Esophagus squamous epithelium (tissue), 5 donors: ENCODE results near the gene ZNFX1. TPM values are rescaled to one million over a fixed set of nuclear protein-coding genes. Genes with fewer than 3 reads are reported as not detected.

Experiments
- DNase-seq: peaks from one replicate; lab custom pipeline; 2025; lab: John Stamatoyannopoulos, UW
- H3K27ac ChIP-seq, 4 donors: fragments of 200-600 bp; sonication (generic); one replicate each; pipeline ENCODE4 v1.5.1; 2016 to 2019; ENCODE audit warnings: mild to moderate bottlenecking in 1 of 4
- H3K27me3 ChIP-seq, 4 donors: fragments of 200-600 bp; sonication (generic); 1 replicate in 3 of 4; 2 replicates in 1 of 4; pipeline versions ENCODE4 v1.5.1 to v1.6.0; 2017 to 2021; ENCODE audit warnings: antibody characterized with exemption in 1 of 4
- H3K36me3 ChIP-seq, 3 donors: fragments of 200-600 bp; sonication (generic); one replicate each; pipeline ENCODE4 v1.5.1; 2016 to 2019
- H3K4me1 ChIP-seq, 3 donors: fragments of 200-600 bp; sonication (generic); one replicate each; pipeline ENCODE4 v1.5.1; 2017 to 2019
- H3K4me3 ChIP-seq, 4 donors: fragments of 200-600 bp; sonication (generic); 1 replicate in 3 of 4; 2 replicates in 1 of 4; pipeline ENCODE4 v1.5.1; 2016 to 2019; ENCODE audit warnings: mild to moderate bottlenecking in 2 of 4, moderate library complexity in 1 of 4
- H3K9me3 ChIP-seq, 3 donors: fragments of 200-600 bp; sonication (generic); one replicate each; pipeline ENCODE4 v1.5.1; 2016 to 2019
- CTCF ChIP-seq, 6 experiments: fragments of 450-650 bp in 4 of 6; fragments of 200-600 bp in 2 of 6; sonication (generic) in 2 of 6; IDR thresholded peaks; one replicate each; pipeline ENCODE4 v1.5.1; 2016 to 2019; ENCODE audit warnings: antibody characterized with exemption in 6 of 6, mild to moderate bottlenecking in 4 of 6, moderate library complexity in 4 of 6
- POLR2A ChIP-seq, 4 donors: fragments of 450-650 bp; IDR thresholded peaks; one replicate each; pipeline ENCODE4 v1.6.1; 2017; ENCODE audit warnings: antibody characterized with exemption in 4 of 4, mild to moderate bottlenecking in 4 of 4, moderate library complexity in 3 of 4
- WGBS, 2 donors: methylation state at CpG; one replicate each; pipeline ENCODE4 v1.1.5; 2018; 5-methylcytosine and 5-hydroxymethylcytosine counted together
- intact Hi-C: fragments of 100-400 bp; cut with DNase I; formaldehyde crosslinking; loops from one replicate; pipeline ENCODE4 v1.15.0; 2022
- total RNA-seq, 4 donors: library from RNA; depleted of rRNA; stranded (reverse); fragments of >200 nt; gene quantifications; one replicate each; pipeline ENCODE4 v1.1.0, GENCODE V29; 2016
- donor health status: DM: yes; HTN: yes; CAD: no.

Gene ZNFX1
- total RNA-seq, 4 donors from 2014 or later: 12.8 to 25.2 (median 17.9) TPM

GRCh38 chr20:49270736-49271135 is 7.1 kb downstream of the ZNFX1 start:
- H3K4me1 ChIP-seq: peaks cover 5 to 87% (median 27%) of the 10 kb centered on the region in 3 donors
- H3K36me3 ChIP-seq: peaks cover 3 to 94% (median 5%) of the 10 kb centered on the region in 3 donors
- H3K9me3 ChIP-seq: no peaks in the 10 kb centered on the region
- peak overlapping the region in 1 of 4 donors; percentile 16 for H3K4me3 ChIP-seq
- DNase-seq: no peak
- WGBS, 2 donors: 86 to 100% methylated on average over 3 to 4 of the region's 5 CpGs
- H3K27me3 ChIP-seq: no peaks in the 10 kb centered on the region
- no peak overlapping the region for H3K27ac ChIP-seq
- TF ChIP-seq CTCF (IDR thresholded peaks at IDR 0.05) (no peak), POLR2A (IDR thresholded peaks at IDR 0.05) (no peak)
- intact Hi-C loops: no loop called here

GRCh38 chr20:49270177-49270576 is 7.7 kb downstream of the ZNFX1 start:
- H3K4me3 ChIP-seq: peak overlapping the region in 1 of 4 donors; percentile 16
- WGBS, 2 donors: 56 to 75% methylated on average over 7 of the region's 7 CpGs
- H3K36me3 ChIP-seq: peaks cover 5 to 95% (median 8%) of the 10 kb centered on the region in 3 donors
- intact Hi-C loops: no loop called here
- DNase-seq: no peak
- TF ChIP-seq POLR2A (IDR thresholded peaks at IDR 0.05) (no peak), CTCF (IDR thresholded peaks at IDR 0.05) (no peak)
- H3K4me1 ChIP-seq: peaks cover 3 to 82% (median 21%) of the 10 kb centered on the region in 3 donors
- no peak overlapping the region for H3K27ac ChIP-seq
- H3K27me3 ChIP-seq: no peaks in the 10 kb centered on the region
- no peaks in the 10 kb centered on the region for H3K9me3 ChIP-seq

- Histone ChIP-seq H3K27ac (no peak overlapping the region), H3K9me3 (no peaks in the 10 kb centered on the region), H3K36me3 (peaks cover 13 to 97% (median 15%) of the 10 kb centered on the region in 3 donors), H3K4me3 (peak overlapping the region in 1 of 4 donors; percentile 19), H3K4me1 (peaks cover 3 to 73% (median 20%) of the 10 kb centered on the region in 3 donors), H3K27me3 (no peaks in the 10 kb centered on the region)
- WGBS, 2 donors: 86 to 94% methylated on average over 1 of the region's 1 CpG
- intact Hi-C loops: no loop called here
- TF ChIP-seq POLR2A (IDR thresholded peaks at IDR 0.05) (no peak), CTCF (IDR thresholded peaks at IDR 0.05) (no peak)
- no peak for DNase-seq
Measured at GRCh38 chr20:49268600-49269365, 9.1 kb downstream of the ZNFX1 start.

GRCh38 chr20:49267327-49267726 is 10.5 kb downstream of the ZNFX1 start:
- Histone ChIP-seq H3K4me1 (peaks cover 3 to 58% (median 20%) of the 10 kb centered on the region in 3 donors), H3K27ac (no peak overlapping the region), H3K36me3 (peaks cover 15 to 97% (median 18%) of the 10 kb centered on the region in 3 donors), H3K4me3 (peak overlapping the region in 1 of 4 donors; percentile 26), H3K27me3 (no peaks in the 10 kb centered on the region), H3K9me3 (no peaks in the 10 kb centered on the region)
- intact Hi-C loops: no loop called here
- 42 to 55% methylated on average over 4 of the region's 4 CpGs for WGBS, 2 donors
- no peak for DNase-seq
- TF ChIP-seq POLR2A (IDR thresholded peaks at IDR 0.05): no peak
- TF ChIP-seq CTCF (IDR thresholded peaks at IDR 0.05): no peak

- peaks cover 32 to 97% (median 58%) of the 10 kb centered on the region in 3 donors for H3K36me3 ChIP-seq
- H3K9me3 ChIP-seq: no peaks in the 10 kb centered on the region
- intact Hi-C loops: no loop called here
- no peak overlapping the region for H3K27ac ChIP-seq
- no peak for TF ChIP-seq POLR2A (IDR thresholded peaks at IDR 0.05)
- TF ChIP-seq CTCF (IDR thresholded peaks at IDR 0.05): no peak
- peaks cover 0 to 17% (median 6%) of the 10 kb centered on the region in 3 donors for H3K4me1 ChIP-seq
- 0 to 33% methylated on average over 1 of the region's 1 CpG for WGBS, 2 donors
- DNase-seq: no peak
- no peaks in the 10 kb centered on the region for H3K27me3 ChIP-seq
- H3K4me3 ChIP-seq: no peak overlapping the region
Measured at GRCh38 chr20:49262444-49262843, 15.4 kb downstream of the ZNFX1 start.
